HG03558 (cell line): ENCODE measurements around the gene GNAI3.

ENCODE experiments used
- ATAC-seq: cut with Tn5 transposase; IDR thresholded peaks from one replicate; pipeline ENCODE4 v1.9.1; 2021; ENCODE audit warnings: moderate number of reproducible peaks; ENCODE audit not compliant: unreplicated experiment; ENCODE audit errors: extremely low read depth

GNAI3 gene

GRCh38 chr1:109523706-109524105 is 24.7 kb upstream of the GNAI3 start:
- no peak for ATAC-seq

GRCh38 chr1:109527098-109527811 is 21.2 kb upstream of the GNAI3 start:
- ATAC-seq, result no peak

- ATAC-seq, result no peak
Observed at GRCh38 chr1:109527846-109528695, 20.3 kb upstream of the GNAI3 start.

- no peak for ATAC-seq
Observed at GRCh38 chr1:109528712-109529111, 19.7 kb upstream of the GNAI3 start.

- ATAC-seq, result no peak
Observed at GRCh38 chr1:109529881-109530456, 18.4 kb upstream of the GNAI3 start.

- ATAC-seq, result no peak
Observed at GRCh38 chr1:109530457-109531087, 17.8 kb upstream of the GNAI3 start.

- no peak for ATAC-seq
Observed at GRCh38 chr1:109531380-109531779, 17.0 kb upstream of the GNAI3 start.

- ATAC-seq, result no peak
Observed at GRCh38 chr1:109531826-109532364, 16.5 kb upstream of the GNAI3 start.

- ATAC-seq, result no peak
Observed at GRCh38 chr1:109532365-109533136, 15.9 kb upstream of the GNAI3 start.

GRCh38 chr1:109534307-109534858 is 14.0 kb upstream of the GNAI3 start:
- ATAC-seq, result no peak

- ATAC-seq, result no peak
Observed at GRCh38 chr1:109535481-109535880, 12.9 kb upstream of the GNAI3 start.

GRCh38 chr1:109535971-109536491 is 12.4 kb upstream of the GNAI3 start:
- no peak for ATAC-seq

- ATAC-seq, result no peak
Observed at GRCh38 chr1:109537450-109538178, 10.8 kb upstream of the GNAI3 start.

- ATAC-seq, result no peak
Observed at GRCh38 chr1:109538827-109539555, 9.4 kb upstream of the GNAI3 start.

GRCh38 chr1:109539676-109540075 is 8.7 kb upstream of the GNAI3 start, which contains the start of gene GPR61:
Gene GPR61 (plus strand): TSS chr1:109539872. CDS start chr1:109543023, 3,151 bp downstream.
- no peak for ATAC-seq

- no peak for ATAC-seq
Observed at GRCh38 chr1:109541102-109541501, 7.3 kb upstream of the GNAI3 start.

- no peak for ATAC-seq
Observed at GRCh38 chr1:109542657-109543056, 5.8 kb upstream of the GNAI3 start.
